ENCODE results near the gene DOK5. TPM values are rescaled to one million over a fixed set of nuclear protein-coding genes. Genes with fewer than 3 reads are reported as not detected.

Gene DOK5
- polyA plus RNA-seq, 1 of the 3 experiments (the other 2 are of a cell fraction): 12.4 TPM

- CTCF ChIA-PET: no interaction called here
- H3K4me1 ChIP-seq (ENCODE audit: control insufficient read depth in 1 of 2, insufficient read depth in 2 of 2, low read depth in 1 of 2, low read length in 1 of 2): no peaks in the 10 kb centered on the region; a peak in 1 of 4 replicates
- H3K27me3 ChIP-seq (ENCODE audit: insufficient read depth): no peaks in the 10 kb centered on the region
- H3K79me2 ChIP-seq (ENCODE audit: insufficient read depth): no peaks in the 10 kb centered on the region
- H3K36me3 ChIP-seq (replicated peaks in 1 of 2; ENCODE audit: control insufficient read depth in 1 of 2, insufficient read depth in 2 of 2, low read length in 1 of 2): no peaks in the 10 kb centered on the region
- no peak overlapping the region for H2AFZ ChIP-seq (ENCODE audit: low read depth)
- no peaks in the 10 kb centered on the region for H3K9me3 ChIP-seq
- H3K4me3 ChIP-seq (ENCODE audit: low read depth in 2 of 2, low read length in 1 of 2): no peak overlapping the region
- no peaks in the 10 kb centered on the region for H4K20me1 ChIP-seq (ENCODE audit: insufficient read depth)
- POLR2A ChIA-PET: no interaction called here
- no peaks in the 10 kb centered on the region for H3K9me2 ChIP-seq
- H3K27ac ChIP-seq (ENCODE audit: low read depth in 2 of 2, low read length in 1 of 2): no peak overlapping the region
- TF ChIP-seq TAF1 (IDR thresholded peaks at IDR 0.05; ENCODE audit: borderline replicate concordance, low read depth, low read length): no peak
- TF ChIP-seq GABPA (IDR thresholded peaks at IDR 0.05; ENCODE audit: low read depth): no peak
- no peak for TF ChIP-seq RAD21 (IDR thresholded peaks at IDR 0.05; ENCODE audit: low read length)
- TF ChIP-seq, protein P1, sequence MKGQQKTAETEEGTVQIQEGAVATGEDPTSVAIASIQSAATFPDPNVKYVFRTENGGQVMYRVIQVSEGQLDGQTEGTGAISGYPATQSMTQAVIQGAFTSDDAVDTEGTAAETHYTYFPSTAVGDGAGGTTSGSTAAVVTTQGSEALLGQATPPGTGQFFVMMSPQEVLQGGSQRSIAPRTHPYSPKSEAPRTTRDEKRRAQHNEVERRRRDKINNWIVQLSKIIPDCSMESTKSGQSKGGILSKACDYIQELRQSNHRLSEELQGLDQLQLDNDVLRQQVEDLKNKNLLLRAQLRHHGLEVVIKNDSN (IDR thresholded peaks at IDR 0.05; ENCODE audit: borderline replicate concordance, low read depth): no peak
- TF ChIP-seq RXRA (IDR thresholded peaks at IDR 0.05; ENCODE audit: borderline replicate concordance, low read depth): no peak
- TF ChIP-seq TEAD4 (IDR thresholded peaks at IDR 0.05; ENCODE audit: borderline replicate concordance, insufficient read depth): no peak
- TF ChIP-seq POLR2AphosphoS5 (IDR thresholded peaks at IDR 0.05; ENCODE audit: low read depth, low read length): no peak
- TF ChIP-seq NFIC (IDR thresholded peaks at IDR 0.05; ENCODE audit: borderline replicate concordance): no peak
- TF ChIP-seq SIN3A (IDR thresholded peaks at IDR 0.05; ENCODE audit: borderline replicate concordance, low read depth, low read length): no peak
- no peak for TF ChIP-seq MXI1 (IDR thresholded peaks at IDR 0.05; ENCODE audit: low read depth, low read length)
- no peak for TF ChIP-seq FOSL2 (IDR thresholded peaks at IDR 0.05; ENCODE audit: borderline replicate concordance, low read depth)
- no peak for TF ChIP-seq GATA2 (CRISPR knock-in tag; IDR thresholded peaks at IDR 0.05)
- no peak for TF ChIP-seq CTCF (IDR thresholded peaks at IDR 0.05)
- TF ChIP-seq CHD2 (IDR thresholded peaks at IDR 0.05; ENCODE audit: low read length, partially characterized antibody): no peak
- no peak for TF ChIP-seq YY1 (IDR thresholded peaks at IDR 0.05; ENCODE audit: low read depth)
- no peak overlapping the region for H3K4me2 ChIP-seq
- H3F3A ChIP-seq (replicated peaks; ENCODE audit: insufficient read depth): no peaks in the 10 kb centered on the region
- no peak for DNase-seq
- WGBS (ENCODE audit: low lambda C conversion rate): 33% methylated on average over 6 of the region's 6 CpGs
- H3K9ac ChIP-seq: no peak overlapping the region
Observed at GRCh38 chr20:54618412-54618811, 143.0 kb downstream of the DOK5 start.

DNA sequence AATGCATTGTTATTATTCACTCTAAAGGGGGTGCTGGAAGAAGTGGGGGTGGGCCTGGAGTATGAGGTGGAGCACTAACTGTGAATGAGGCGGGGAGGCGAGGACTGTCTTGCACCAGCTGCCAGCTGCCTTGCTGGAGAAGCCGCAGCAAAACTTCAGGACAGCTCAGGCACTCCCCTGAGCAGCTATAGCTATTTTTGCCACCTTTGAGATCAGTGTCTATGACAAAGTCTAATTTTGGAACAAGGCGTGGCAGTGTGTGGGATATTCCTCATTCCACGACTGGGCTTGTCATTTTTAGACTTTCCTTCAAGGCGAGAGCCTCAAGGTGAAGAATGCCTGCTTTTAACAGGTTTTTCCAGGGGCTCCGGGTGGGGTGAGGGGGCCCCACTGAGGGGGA, 143.8 kb downstream of the DOK5 start:
- no peaks in the 10 kb centered on the region for H4K20me1 ChIP-seq (ENCODE audit: insufficient read depth)
- no peaks in the 10 kb centered on the region for H3F3A ChIP-seq (replicated peaks; ENCODE audit: insufficient read depth)
- TF ChIP-seq EP300 (IDR thresholded peaks at IDR 0.05; ENCODE audit: borderline replicate concordance in 1 of 2, low read depth in 1 of 2, low read length in 1 of 2) (no peak), TCF12 (IDR thresholded peaks at IDR 0.05) (no peak), FOSL2 (IDR thresholded peaks at IDR 0.05; ENCODE audit: borderline replicate concordance, low read depth) (no peak), GABPA (IDR thresholded peaks at IDR 0.05; ENCODE audit: low read depth) (no peak), NFIC (IDR thresholded peaks at IDR 0.05; ENCODE audit: borderline replicate concordance) (no peak), JUND (IDR thresholded peaks at IDR 0.05) (no peak)
- TF ChIP-seq, protein P2, sequence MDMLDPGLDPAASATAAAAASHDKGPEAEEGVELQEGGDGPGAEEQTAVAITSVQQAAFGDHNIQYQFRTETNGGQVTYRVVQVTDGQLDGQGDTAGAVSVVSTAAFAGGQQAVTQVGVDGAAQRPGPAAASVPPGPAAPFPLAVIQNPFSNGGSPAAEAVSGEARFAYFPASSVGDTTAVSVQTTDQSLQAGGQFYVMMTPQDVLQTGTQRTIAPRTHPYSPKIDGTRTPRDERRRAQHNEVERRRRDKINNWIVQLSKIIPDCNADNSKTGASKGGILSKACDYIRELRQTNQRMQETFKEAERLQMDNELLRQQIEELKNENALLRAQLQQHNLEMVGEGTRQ (IDR thresholded peaks at IDR 0.05; ENCODE audit: borderline replicate concordance, low read depth, low read length): no peak
- 25% methylated on average over 7 of the region's 7 CpGs for WGBS (ENCODE audit: low lambda C conversion rate)
- no peak overlapping the region for H3K9ac ChIP-seq
- no peak overlapping the region for H3K4me3 ChIP-seq (ENCODE audit: low read depth in 2 of 2, low read length in 1 of 2)
- no peaks in the 10 kb centered on the region for H3K36me3 ChIP-seq (replicated peaks in 1 of 2; ENCODE audit: control insufficient read depth in 1 of 2, insufficient read depth in 2 of 2, low read length in 1 of 2)
- H3K4me2 ChIP-seq: no peak overlapping the region
- DNase-seq: no peak
- H3K4me1 ChIP-seq (ENCODE audit: control insufficient read depth in 1 of 2, insufficient read depth in 2 of 2, low read depth in 1 of 2, low read length in 1 of 2): peaks cover 0 to 2% of the 10 kb centered on the region in 2 experiments; a peak in 1 of 4 replicates
- H3K9me2 ChIP-seq: no peaks in the 10 kb centered on the region
- no peaks in the 10 kb centered on the region for H3K9me3 ChIP-seq
- H2AFZ ChIP-seq (ENCODE audit: low read depth): no peak overlapping the region
- H3K27ac ChIP-seq (ENCODE audit: low read depth in 2 of 2, low read length in 1 of 2): no peak overlapping the region
- H3K79me2 ChIP-seq (ENCODE audit: insufficient read depth): no peaks in the 10 kb centered on the region
- ChIA-PET CTCF (no interaction called here), POLR2A (no interaction called here)
- H3K27me3 ChIP-seq (ENCODE audit: insufficient read depth): no peaks in the 10 kb centered on the region
